HG02852 (cell line): ENCODE data around the gene SCN3B.

Experiments used
- ATAC-seq: cut with Tn5 transposase; IDR thresholded peaks from one replicate; pipeline ENCODE4 v1.9.1; 2021; ENCODE audit warnings: mild to moderate bottlenecking, moderate library complexity; ENCODE audit not compliant: unreplicated experiment

SCN3B gene

DNA sequence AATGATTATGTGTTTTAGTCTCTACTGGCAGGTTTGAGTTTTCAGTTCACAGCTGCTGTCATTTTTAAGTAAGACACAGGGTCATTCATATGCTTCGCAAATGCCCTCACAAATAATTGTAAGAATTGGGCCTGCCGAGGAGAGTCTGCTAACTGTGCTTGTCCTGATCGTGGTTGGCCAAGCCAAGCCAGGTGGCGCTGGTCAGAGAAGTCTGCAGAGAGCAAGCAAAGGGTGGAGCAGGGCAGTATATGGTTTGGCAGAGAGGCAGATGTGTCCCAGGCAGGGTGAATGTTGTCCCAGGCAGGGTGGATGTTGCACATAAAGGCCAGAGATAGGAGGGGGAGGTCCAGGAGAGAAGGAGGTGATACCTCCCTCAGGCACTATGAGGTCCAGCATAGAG, 52.7 kb downstream of the SCN3B start:
- no peak for ATAC-seq

DNA sequence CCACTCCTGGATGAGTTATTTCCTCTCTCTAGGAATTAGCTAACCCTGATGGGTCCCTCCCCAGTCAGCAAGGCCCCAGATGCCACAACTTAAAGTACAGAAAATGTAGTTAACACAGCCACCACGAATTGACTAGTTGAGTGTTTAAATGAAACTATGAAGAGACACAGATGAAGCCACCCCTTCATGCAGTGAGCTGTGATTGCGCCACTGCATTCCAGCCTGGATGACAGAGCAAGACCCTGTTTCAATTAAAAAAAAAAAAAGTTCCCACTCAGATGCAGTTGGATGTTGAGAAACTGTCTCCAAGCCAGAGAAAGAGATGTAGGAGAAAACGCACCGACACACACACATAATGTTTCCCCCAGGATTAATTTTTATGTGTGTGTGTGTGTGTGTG, 53.3 kb downstream of the SCN3B start:
- no peak for ATAC-seq

DNA sequence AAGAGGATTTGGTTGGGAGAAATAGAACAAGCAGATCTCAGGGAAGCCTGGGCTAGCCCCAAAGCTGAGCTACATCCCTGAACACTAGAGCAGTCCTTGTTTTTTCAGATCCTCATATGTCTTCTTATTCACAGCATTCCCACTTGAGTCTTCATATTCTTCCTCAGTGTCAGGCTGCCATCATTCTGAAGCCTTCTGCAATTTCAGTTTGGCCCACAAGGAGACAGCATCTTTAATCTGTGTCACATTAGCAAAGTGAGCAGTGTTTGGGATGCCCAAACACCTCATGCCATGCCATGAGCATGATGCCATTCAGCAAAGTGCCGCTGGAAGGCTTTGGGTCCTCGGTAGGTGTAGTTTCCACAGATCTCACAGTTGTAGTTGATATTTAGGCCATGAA, 56.6 kb downstream of the SCN3B start:
- no peak for ATAC-seq

DNA sequence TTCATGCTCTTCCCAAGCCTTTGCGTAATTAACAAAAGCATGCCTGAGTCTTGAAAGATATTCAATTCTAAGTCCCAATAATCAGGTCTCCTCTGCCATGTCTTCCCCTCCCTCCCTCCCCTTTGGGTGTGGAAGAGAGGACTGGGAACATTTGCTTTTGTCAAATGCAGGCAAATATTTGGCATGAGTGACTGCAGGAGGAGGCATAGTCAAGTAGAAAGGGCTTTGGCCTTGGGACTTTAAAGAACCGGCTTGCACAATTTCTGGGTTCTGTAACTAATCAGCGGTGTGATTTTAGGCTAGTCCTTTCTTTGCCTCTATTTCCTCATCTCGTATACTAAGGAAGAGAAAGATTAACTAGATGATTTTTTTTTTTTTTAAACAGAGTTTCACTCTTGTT, 59.5 kb downstream of the SCN3B start:
- no peak for ATAC-seq

DNA sequence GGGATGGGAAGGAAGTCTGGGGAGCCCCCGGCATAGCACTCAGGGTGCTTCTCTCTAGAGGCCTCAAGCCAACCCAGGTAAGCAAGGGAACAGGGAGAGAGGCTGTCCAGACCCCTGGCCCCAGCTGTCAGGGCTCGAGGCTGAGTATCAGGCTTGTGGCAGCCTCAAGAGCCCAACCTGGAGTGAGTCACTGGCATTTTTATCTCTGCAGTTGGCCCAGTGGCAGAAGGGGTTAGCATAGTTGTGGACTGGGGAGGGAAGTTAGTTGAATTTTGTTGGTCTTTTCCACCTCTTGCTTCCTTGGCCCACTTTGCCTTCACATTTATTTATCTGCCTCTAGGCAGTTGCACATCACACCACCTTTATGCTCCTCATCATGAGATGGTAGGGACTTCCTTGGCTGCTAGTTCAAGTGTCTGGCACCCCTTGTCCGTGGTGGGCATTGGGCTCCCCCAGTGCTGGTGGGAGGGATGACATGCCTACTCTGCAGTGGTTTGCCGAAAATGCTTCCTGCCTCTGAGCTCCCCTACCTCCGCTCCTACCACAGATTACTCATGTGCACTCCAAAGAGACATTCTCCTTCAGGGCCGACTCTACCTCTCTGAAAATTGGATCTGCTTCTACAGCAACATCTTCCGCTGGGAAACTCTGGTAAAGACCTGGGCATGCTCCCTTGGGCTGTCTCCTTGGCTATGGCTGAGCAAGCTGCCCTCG, 60.1 kb downstream of the SCN3B start:
- ATAC-seq: no peak

DNA sequence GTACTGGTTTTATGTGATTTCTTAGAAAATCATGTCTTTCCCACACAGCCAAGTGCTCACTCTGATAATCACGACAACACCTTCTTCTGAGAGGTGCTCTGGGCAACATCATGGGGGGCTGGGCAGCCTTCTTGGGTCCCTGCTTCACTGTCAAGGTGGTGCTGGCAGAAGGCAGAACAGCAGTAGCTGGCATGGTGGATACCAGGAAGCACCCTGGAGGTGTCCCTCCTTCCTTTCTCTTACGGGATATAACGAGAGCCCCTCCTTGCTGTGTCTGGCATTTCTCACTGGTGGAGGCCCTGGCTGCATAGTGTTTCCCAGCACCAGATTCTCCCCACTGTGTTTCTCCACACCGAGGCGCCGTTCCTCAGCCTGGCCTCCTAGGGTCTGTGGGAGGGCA, 60.9 kb downstream of the SCN3B start:
- ATAC-seq: no peak

DNA sequence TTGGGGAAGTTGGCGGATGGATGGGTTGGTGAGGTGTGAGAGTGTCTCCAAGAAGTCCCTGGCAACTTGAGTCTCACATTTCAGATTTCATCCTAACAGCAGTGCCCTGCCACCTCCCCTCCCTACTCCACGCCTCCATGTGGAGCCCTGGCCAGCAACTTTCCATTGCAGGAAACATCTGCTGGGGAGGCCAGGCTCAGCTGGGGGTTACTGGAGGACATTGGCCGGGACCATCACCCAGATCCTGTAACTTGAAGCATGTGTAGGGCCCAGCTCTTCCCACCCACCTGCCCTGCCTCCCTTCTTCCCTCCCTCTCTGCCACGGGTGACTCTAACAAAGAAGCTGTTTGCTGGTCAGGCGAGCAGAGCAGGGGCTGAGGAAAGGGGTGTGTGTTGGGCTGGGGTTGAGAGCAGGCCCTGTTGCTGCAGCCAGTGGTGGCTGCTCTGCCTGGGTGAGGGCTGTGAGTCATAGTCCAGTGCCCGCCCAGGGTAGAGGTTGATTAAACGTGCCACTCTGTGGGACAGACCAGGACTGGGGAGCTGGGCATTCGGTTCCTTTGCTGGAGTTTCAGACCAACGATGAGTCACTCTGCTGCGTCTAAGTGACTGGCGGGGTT, 64.0 kb downstream of the SCN3B start:
- ATAC-seq: no peak

DNA sequence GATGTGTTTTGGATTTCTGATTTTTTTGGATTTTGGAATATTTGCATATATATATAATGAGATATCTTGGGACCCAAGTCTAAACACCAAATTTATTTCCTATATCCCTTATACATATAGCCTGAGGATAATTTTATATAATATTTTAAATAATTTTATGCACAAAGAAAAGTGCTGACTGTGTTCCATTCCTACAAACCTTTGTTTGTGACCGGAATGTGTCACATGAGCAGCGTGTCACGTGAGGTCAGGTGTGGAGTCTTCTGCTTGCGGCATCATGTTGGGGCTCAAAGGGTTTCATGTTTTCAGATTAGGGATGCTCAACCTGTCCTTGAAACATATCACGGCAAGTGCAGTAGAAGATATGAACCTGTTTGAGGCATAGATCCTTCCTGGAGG, 65.6 kb downstream of the SCN3B start:
- ATAC-seq: no peak

DNA sequence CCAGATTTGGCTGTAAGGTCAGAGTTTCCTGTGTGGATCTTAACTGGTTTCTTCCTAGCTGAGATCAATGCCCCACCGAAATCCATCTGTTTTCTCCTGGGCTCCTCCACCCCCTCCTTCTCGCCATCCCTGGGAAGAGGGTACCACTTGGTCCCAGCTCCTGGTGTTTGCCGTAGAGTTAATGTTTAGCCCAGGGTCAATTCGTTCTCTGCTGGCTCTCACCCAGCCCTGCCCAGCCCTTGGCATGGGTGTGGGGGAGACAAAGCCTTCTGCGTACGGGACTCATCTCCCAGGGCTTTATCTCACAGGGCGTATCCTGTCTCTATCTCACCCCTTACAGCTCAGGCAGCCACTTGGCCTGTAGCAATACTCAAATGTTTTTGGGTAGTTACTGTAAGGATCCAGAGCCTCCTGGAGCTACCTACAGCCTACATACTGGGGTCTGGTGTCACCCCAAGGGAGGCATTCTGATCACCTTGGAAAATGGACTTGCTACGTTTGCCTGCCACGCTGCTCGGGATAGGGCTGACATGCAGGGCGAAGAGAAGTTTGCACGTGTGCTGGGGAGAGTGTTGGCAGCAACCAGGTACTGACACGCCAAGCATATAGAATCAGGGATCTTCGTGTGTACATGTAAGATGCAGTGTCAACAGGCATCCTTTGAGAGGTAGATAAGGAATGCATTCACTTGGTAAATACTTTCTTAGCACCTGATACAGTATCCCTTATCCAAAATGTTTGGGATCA, 66.1 kb downstream of the SCN3B start:
- no peak for ATAC-seq

DNA sequence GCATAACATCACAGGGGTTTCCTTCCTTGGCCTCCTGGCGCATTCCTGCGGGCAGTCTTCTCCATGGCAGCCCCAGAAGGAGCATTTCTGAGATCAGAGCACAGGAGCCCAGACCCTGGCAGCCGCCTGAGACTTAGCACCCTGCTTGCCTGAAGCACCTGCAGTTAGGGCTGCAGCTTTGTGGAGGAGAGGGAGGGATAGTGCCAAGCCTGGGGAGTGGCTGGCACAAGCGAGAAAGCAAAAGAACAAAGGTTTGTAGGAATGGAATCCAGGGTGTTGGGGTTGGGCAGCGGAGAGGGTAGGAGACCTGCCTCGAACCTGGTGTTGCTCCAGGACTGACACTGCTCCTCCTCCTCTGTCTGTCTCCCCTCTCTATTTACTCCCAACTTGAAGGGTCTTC, 66.9 kb downstream of the SCN3B start:
- no peak for ATAC-seq

DNA sequence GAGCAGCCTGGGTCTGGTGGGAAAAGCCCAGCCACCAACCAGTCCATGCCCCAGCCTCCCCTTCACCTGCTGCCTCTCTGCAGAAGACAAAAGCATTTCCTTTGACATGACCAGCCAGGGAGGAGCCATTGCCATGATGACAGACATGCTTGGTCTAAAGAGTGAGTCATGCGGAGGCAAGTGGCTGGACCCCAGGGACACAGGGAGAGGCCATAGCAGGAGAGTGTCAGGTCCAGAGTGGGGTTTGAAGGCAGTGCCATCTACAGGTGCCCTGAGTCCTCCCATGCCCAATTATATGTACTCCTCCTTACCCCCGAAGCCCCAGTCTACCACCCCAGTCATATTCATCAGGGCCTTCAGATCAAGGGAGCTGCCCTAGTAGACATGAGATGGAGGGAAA, 67.4 kb downstream of the SCN3B start:
- no peak for ATAC-seq

DNA sequence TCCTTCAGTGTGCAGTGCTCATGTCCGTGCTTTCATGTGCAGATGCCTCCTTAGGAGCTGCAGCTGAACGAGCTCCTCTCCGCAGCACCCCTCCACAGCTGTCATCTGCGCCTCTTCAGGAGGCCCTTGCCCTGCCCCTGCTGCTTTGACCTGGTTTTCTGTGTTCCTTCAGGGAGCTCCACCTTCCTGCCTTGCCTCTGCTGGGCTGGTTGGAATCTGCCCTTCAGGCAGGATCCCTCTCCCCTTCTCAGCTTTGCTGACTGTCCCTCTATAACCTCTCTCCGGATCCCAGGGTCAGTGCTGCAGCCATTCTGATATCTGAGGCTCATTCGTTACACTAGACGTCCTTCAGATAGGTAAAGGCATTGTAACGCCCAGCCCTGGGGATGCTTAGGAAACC, 67.9 kb downstream of the SCN3B start:
- no peak for ATAC-seq

DNA sequence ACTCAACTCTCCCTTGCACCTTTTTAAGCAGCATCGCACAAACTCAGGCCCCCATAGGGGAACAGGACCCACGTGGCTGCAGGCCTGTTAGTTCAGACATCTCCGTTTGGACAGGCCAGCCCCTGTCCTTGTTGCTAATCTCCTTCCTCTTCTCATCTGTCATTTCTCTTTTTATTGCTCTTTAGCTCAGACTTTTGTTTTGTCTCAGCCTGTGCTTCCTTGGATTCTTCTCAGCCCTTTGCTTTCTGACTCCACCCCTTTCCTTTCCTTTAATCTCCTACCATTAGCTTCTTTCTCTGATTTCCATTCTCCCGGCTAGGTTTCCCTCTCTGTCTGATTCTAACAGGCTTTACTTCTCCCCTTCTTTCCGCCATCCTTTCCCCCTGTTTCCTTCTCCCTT, 68.7 kb downstream of the SCN3B start:
- ATAC-seq: no peak

DNA sequence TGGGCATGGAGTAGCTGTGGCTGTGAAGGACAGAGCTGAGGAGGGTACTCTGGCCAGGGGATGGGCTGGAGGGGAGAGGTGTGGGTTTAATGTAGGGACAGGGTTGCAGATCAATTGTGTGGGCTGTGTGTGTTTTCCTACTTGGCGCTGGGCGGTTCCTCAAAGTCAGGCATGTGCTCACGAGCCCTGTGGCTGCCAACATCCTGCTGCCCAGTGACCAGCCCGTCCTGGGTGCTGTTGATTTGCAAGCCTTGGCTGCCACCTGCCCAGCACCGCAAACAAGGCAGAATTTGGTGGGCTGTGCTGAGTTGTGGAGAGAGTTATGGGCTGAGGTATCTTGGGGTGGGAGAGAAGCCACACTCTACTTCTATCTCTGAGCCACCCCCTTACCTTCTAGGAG, 69.2 kb downstream of the SCN3B start:
- ATAC-seq: no peak

DNA sequence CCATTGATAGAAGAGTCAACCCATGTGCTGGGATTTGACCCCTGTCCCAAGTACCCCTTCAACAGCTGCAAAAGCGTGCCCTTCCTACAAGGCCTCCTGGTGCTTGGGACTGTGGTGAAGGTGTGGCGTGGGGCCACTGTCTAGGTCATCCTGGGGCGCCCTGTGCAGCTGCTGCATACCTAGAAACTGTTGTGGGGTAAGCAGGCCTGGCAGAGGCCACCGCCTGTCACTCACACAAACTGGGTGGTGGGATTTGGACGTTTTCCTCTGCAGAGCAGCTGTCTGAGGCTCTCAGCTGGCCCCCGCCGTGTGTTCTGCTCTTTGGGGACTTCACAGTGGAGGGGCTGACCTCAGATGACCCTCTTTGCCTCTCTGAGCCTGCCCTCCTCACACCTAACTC, 69.7 kb downstream of the SCN3B start:
- ATAC-seq: no peak

DNA sequence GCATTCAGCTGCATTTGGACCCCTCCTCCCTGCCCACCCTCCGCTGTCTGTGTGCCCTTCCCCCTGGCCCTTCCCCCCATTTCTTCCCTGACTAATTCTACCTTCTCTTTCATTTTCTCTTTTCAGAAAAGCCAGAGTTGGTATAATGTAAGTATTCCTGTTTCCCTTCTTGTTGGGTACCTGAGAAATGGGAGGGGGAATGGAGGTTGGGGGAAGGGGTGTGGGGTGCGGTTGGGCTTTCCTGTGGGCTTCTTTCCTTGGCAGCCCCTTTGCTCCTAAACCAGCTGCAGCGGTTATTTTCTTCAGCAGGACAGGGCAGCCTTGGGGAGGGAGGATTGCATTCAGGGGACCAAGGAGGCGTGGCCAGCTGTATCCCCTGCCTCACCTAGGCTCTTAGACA, 70.2 kb downstream of the SCN3B start:
- no peak for ATAC-seq

DNA sequence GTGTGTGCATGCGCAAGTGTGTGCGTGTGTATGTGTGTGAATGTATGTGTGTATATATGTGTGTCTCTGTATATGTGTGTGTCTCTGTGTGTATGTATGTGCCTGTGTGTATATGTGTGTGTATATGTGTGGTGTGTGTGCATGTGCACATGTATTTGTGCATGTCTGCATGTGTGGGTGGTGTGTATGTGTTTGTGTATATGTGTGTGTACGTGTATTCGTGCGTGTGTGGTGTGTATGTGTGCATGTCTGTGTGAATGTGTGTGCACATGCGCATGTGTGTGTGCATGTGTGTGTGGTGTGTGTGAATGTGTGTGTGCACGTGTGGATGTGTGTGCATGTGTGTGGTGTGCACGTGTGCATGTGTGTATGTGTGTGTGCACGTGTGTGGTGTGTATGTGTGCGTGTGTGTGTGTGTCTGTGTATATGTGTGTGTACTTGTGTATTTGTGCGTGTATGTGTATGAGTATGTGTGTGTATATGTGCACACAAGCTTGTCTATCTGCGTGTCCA, 71.4 kb downstream of the SCN3B start:
- ATAC-seq: no peak

DNA sequence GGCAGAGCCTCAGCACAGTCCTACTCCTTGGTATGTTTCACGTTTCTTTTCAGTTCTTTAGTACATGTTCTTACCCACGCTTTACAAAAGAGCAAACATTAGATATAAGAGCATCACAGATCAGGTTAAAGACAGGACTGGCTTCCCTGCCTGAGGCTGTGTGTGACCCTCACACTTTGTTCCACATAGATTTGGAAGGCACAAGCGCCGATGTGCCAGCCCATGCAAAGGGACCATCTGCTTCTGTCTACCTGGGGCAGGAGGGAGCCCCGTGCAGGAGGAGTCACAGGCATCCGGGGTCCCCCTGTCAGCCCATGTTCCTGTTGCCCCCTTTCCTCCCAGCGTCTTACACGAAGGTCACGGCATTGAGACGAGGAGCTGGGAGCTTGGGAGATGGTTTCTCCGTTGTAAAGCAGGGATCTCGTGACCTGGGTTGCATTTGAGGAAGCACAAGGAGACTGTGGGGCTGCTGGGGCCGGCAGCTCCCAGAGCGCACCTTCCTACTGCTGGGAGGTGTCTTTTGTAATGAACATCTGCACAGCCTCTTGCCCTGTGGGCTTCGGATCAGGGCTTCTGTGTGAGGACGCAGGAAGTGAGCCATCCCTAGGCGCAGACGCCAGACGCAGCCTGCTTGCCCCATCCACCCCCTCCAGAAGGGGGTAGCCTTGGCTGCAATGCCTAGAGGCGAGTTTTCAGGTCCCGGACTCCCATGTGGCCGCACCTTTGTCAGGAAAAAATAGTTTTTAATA, 72.6 kb downstream of the SCN3B start:
- ATAC-seq: no peak

DNA sequence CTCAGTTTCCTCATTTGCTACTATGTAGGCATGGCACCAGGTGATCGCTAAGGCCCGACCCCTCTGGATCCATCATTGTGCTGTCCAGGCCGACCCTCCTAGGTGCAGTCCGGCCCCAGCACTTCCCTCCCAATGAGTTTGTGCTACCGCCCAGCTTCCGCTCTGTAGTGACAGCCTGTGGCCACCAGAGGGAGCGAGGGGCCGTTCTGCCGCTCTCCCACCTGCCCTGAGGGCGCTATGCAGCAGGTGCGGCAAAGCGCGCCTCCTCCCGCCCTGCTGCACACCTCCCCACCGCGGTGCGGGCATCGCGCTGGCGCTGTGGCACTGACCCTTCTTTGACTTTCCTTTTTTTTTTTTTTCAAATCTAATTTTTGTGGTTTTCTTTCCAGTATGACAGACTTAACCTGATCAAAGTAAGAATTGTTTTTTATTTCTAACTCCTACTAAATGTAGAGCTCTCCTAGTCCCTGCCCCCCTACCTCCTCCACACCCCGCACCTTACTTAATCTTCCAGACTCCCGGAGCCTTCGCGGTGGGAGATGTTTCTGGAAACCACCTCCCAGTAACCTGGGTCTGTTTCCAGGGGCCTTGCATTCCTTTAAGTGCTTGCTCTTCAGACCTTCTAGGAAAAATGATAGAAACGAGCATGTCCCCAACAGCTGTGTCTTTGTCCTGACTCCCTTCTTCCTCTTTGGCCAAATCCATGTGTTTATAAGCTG, 73.7 kb downstream of the SCN3B start:
- peak; percentile 84 for ATAC-seq

DNA sequence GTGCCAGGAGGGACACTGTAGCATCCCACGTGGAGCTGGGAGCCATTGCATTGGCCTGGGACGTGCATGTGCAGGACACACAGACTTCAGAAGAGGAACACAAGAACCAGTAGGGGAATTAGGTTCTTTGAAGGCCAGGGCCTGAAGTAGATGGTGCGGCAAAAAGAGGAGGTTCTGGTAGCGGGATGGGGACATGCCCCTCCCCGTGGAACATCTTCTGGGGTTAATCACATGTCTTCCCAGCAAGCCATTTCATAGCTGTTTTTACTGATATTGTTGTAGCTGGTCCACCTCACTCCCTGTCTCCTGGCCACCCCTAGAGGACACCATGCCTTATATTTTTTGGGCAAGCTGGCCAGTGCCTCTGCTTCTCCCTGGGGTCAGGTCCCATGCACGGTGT, 74.3 kb downstream of the SCN3B start:
- ATAC-seq: no peak

DNA sequence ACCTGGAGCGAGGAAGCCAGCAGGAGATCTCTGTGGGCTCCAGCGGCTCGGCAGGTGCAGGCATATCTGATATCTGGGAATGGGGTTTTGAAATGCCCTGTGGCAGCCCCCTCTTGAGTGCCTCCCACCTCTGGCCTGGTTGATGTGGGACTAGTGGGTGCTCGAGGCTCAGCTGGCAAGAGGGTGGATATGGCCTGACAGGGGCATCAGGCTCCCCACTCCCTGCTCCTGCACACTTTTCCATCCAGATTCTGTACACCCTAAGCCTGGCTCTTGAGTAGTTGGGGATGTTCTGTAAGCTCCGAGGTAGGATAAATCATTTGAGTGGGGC, 75.0 kb downstream of the SCN3B start:
- no peak for ATAC-seq
